Left kidney (tissue), 8 donors: ENCODE results near the gene FCRL6. TPM values are rescaled to one million over a fixed set of nuclear protein-coding genes. Genes with fewer than 3 reads are reported as not detected.

Experiments used
- DNase-seq: peaks from one replicate; pipeline ENCODE4 v3.0.0-alpha.2; 2013
- long read RNA-seq, 8 donors: transcript quantifications; one replicate each; lab custom pipeline, GENCODE V29; 2026
- polyA plus RNA-seq: library from polyadenylated mRNA; unstranded; fragments of 120-200 nt; gene quantifications from one replicate; pipeline ENCODE4 v1.2.1, GENCODE V29; 2013; ENCODE audit not compliant: insufficient read length

FCRL6 gene
- polyA plus RNA-seq = 0.27 TPM
- long read RNA-seq, donor 1 = 0 reads
- long read RNA-seq, donor 2 = 0 reads
- long read RNA-seq, donor 3 = 0 reads
- long read RNA-seq, donor 4 = 0 reads
- long read RNA-seq, donor 5 = 0 reads
- long read RNA-seq, donor 6 = 0 reads
- long read RNA-seq, donor 7 = 0 reads
- long read RNA-seq, donor 8 = 0 reads

- DNase-seq = no peak
These were observed at the start of gene FCRL6 for GRCh38 chr1:159802111-159802510. TSS of gene FCRL6 (plus strand) at chr1:159802360. CDS start at chr1:159802425, 65 bp downstream.

- no peak for DNase-seq
These were observed 48.8 kb upstream of the FCRL6 start for GRCh38 chr1:159753386-159753785.

GRCh38 chr1:159755451-159756007, 46.6 kb upstream of the FCRL6 start:
- no peak for DNase-seq

GRCh38 chr1:159756397-159756796, 45.8 kb upstream of the FCRL6 start:
- no peak for DNase-seq

GRCh38 chr1:159763686-159764085, 38.5 kb upstream of the FCRL6 start:
- DNase-seq = no peak

- DNase-seq = no peak
These were observed 36.4 kb upstream of the FCRL6 start for GRCh38 chr1:159765806-159766205.

- DNase-seq = no peak
These were observed 30.8 kb upstream of the FCRL6 start for GRCh38 chr1:159771127-159771895.

- no peak for DNase-seq
These were observed 27.7 kb upstream of the FCRL6 start for GRCh38 chr1:159774465-159774864.

- DNase-seq = no peak
These were observed 26.4 kb upstream of the FCRL6 start for GRCh38 chr1:159775716-159776115.

- DNase-seq = no peak
These were observed 23.9 kb upstream of the FCRL6 start for GRCh38 chr1:159778266-159778665.

- DNase-seq = no peak
These were observed 22.7 kb upstream of the FCRL6 start for GRCh38 chr1:159779403-159779851.

GRCh38 chr1:159780583-159781582, 21.3 kb upstream of the FCRL6 start, which contains the start of gene DUSP23:
TSS of gene DUSP23 (plus strand) at chr1:159780962. CDS start at chr1:159781101, 139 bp downstream.
- DNase-seq = peak; percentile 96

- DNase-seq = no peak
These were observed 20.2 kb upstream of the FCRL6 start for GRCh38 chr1:159781992-159782391.

- no peak for DNase-seq
These were observed 18.4 kb upstream of the FCRL6 start for GRCh38 chr1:159783724-159784123.

GRCh38 chr1:159786465-159786864, 15.7 kb upstream of the FCRL6 start:
- no peak for DNase-seq

- no peak for DNase-seq
These were observed 15.2 kb upstream of the FCRL6 start for GRCh38 chr1:159786966-159787365.

- DNase-seq = peak; percentile 14
These were observed 11.8 kb upstream of the FCRL6 start for GRCh38 chr1:159790237-159790917.

- DNase-seq = no peak
These were observed 11.1 kb upstream of the FCRL6 start for GRCh38 chr1:159791031-159791430.

GRCh38 chr1:159791461-159791860, 10.7 kb upstream of the FCRL6 start:
- no peak for DNase-seq

- DNase-seq = no peak
These were observed 6.6 kb upstream of the FCRL6 start for GRCh38 chr1:159795534-159795933.

- peak; percentile 68 for DNase-seq
These were observed 3.3 kb upstream of the FCRL6 start for GRCh38 chr1:159798893-159799292.
